ENCODE data around the gene PITPNB. TPM values are rescaled to one million over a fixed set of nuclear protein-coding genes. Genes with fewer than 3 reads are reported as not detected.

Gene PITPNB
- 10 to 100 TPM; 49.2 to 95.0 (median 75.6) TPM for total RNA-seq

GRCh38 chr22:27919222-27919941 lies at the start of gene PITPNB:
TSS of gene PITPNB (minus strand) at chr22:27919256. CDS start at chr22:27919191, 65 bp downstream.
- peak; percentile 96 for ATAC-seq (ENCODE audit: low FRiP score)
- TF ChIP-seq, protein P1, sequence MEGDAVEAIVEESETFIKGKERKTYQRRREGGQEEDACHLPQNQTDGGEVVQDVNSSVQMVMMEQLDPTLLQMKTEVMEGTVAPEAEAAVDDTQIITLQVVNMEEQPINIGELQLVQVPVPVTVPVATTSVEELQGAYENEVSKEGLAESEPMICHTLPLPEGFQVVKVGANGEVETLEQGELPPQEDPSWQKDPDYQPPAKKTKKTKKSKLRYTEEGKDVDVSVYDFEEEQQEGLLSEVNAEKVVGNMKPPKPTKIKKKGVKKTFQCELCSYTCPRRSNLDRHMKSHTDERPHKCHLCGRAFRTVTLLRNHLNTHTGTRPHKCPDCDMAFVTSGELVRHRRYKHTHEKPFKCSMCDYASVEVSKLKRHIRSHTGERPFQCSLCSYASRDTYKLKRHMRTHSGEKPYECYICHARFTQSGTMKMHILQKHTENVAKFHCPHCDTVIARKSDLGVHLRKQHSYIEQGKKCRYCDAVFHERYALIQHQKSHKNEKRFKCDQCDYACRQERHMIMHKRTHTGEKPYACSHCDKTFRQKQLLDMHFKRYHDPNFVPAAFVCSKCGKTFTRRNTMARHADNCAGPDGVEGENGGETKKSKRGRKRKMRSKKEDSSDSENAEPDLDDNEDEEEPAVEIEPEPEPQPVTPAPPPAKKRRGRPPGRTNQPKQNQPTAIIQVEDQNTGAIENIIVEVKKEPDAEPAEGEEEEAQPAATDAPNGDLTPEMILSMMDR (IDR thresholded peaks at IDR 0.05): no peak
- peak; percentile 93 for DNase-seq (ENCODE audit: low spot score)

DNA sequence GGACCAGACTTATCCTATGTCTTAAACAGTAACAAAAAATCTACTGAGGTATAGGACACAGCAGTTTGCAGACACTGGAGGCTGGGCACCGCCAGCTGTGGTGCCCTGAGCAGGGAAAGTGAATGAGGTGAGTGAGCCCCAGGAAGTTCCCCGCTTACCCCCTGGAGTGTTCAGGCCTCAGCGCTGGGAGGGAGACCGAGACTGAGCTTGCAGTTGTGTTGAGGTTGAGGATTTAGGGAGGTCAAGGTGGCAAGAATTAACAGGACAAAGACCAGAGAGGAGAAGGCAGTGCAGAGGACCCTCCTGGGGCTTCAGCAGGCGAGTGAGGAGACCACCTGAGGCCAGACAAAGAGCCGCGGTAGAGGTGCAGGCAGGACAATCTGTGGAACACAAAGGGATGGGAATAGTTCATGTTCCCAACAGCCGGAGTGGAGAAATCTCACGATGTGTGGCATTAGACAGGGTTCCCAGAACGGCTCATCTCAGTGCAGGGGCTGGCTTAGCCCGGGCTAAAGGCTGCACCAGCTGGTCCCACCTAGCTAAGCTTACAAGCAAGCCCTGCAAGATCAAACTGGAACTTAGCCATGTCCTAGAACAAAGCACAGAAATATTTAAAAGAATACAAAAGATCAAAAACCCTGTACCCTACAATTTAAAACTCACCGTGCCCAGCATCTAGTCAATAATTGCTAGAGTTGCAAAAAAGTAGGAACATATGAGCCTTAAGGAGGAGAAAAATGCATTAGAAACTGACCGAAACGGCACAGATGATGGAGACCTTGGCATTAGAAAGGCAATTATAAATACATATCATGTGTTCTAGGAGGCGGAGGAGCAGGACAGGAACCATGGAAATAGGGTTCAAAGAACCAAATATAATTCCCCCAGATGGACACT lies 47.4 kb upstream of the PITPNB start:
- ATAC-seq (ENCODE audit: low FRiP score) (no peak), DNase-seq (ENCODE audit: low spot score) (no peak)
- TF ChIP-seq, protein P1 (IDR thresholded peaks at IDR 0.05): no peak

DNA sequence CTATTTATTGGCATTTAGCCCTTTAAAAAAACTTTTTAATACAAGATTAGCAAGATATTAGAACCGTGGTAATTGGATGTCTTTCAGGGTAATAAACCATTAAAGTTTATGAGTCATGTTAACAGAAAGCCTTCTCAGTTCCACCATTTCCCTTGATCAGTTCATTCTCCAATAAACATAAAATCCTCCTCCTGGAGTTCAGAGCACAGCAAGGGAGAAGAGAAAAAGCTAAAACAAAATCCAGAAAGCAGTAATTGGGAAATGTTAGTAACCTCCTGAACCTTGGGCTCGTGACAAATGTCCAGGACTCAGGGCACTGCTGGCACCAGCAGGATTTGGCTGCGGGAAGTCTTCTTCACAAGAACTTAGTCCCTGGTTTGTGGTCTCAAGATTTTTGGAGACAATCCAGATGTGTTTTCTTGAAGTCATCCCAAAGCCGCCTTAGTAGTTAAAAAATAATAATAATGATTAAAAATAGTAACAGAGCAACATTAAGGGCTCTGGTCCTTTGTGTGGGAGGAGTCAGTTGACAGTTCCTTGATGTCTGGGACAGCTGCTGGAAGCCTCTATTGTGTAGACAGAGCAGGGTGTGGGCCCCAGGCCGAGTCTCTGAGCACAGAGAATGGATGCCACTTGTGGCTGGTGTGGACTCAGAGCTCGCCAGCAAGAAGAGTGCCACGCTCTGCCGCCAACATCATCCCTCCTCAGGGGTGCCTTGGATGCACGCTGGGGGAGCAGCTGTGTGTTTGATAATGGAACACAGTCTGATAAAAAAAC lies 43.4 kb upstream of the PITPNB start:
- DNase-seq (ENCODE audit: low spot score) (no peak), ATAC-seq (ENCODE audit: low FRiP score) (no peak)
- TF ChIP-seq, protein P1 (IDR thresholded peaks at IDR 0.05): no peak

GRCh38 chr22:27961680-27962079 lies 42.6 kb upstream of the PITPNB start:
- no peak for ATAC-seq (ENCODE audit: low FRiP score)

DNA sequence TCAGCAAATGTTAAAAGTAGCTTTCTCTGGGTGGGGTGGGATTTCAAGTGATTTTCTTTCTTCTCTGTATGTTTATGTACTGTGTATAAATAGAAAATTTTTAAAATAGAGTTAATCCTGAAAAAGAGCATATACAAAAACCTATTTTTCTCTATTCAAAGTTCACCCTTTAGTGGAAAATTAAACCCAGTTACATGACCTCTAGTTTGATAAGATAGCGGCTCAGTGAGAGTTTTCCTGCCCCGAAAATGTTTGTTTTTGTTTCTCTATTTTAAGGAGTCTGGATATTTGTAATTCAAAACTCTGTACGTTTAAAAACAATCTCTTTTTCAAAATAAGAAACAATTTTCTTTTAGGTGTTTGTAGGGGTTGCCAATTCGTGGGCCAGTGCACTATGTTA lies 42.1 kb upstream of the PITPNB start:
- ATAC-seq (ENCODE audit: low FRiP score) (no peak), DNase-seq (ENCODE audit: low spot score) (no peak)
- TF ChIP-seq, protein P1 (IDR thresholded peaks at IDR 0.05): no peak

More at GRCh38 chr22:27961680-27962079, 42.6 kb upstream of the PITPNB start:
- TF ChIP-seq, protein P1 (IDR thresholded peaks at IDR 0.05): no peak
- DNase-seq (ENCODE audit: low spot score): no peak

DNA sequence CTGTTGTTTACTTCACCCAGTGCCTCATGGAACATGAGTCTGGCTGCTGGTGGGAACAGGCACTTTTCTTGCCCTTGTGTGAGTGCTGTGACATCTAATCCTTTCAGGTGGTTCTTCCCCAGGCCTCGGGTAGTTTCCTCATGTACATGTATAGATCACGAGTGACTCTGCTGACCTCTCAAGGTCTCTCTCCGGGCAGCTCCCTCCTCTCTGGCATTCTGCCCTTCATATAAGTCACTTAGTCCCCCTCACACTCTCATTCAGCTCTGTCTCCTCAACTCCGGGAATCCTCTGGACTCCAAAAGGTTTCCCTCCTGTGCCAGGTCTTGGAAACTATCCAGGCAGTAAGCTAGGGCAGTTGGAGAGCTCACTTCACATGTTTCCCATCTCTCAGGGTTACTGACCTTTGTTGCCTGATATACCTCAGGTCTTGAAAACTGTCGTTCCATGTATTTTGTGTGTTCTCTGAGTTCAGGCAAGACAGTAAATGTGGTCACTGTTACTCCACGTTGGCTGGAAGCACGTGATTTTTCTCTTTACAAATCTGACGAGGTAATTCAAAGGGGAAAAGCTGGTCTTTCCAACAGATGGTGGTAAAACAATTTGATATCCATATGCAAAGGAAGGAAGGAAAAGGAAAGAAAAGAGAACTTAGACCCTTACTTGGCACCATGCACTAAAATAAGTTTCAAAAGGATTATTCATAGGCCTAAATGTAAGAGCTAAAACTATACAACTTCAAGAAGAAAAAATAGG lies 40.5 kb upstream of the PITPNB start:
- ATAC-seq (ENCODE audit: low FRiP score): no peak

More for the DNA sequence above, 40.5 kb upstream of the PITPNB start:
- TF ChIP-seq, protein P1 (IDR thresholded peaks at IDR 0.05): no peak
- DNase-seq (ENCODE audit: low spot score): no peak

All from omental fat pad (tissue), 4 donors.